ENCODE data around the gene GPBP1L1.
"Not testable (repeated sequence)": the region's sequence is repeated elsewhere in the genome, so short reads cannot be mapped to it uniquely, and the experiment has no call there.

The GPBP1L1 gene

GRCh38 chr1:45686288-45687013, at the start of gene GPBP1L1:
Gene GPBP1L1 (minus strand): TSS chr1:45686533. CDS start chr1:45659087, 27,446 bp downstream.
- TF ChIP-seq, protein P1, sequence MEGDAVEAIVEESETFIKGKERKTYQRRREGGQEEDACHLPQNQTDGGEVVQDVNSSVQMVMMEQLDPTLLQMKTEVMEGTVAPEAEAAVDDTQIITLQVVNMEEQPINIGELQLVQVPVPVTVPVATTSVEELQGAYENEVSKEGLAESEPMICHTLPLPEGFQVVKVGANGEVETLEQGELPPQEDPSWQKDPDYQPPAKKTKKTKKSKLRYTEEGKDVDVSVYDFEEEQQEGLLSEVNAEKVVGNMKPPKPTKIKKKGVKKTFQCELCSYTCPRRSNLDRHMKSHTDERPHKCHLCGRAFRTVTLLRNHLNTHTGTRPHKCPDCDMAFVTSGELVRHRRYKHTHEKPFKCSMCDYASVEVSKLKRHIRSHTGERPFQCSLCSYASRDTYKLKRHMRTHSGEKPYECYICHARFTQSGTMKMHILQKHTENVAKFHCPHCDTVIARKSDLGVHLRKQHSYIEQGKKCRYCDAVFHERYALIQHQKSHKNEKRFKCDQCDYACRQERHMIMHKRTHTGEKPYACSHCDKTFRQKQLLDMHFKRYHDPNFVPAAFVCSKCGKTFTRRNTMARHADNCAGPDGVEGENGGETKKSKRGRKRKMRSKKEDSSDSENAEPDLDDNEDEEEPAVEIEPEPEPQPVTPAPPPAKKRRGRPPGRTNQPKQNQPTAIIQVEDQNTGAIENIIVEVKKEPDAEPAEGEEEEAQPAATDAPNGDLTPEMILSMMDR (IDR thresholded peaks at IDR 0.05; ENCODE audit: low read depth, low read length): no peak
- Histone ChIP-seq H3K27me3 (ENCODE audit: insufficient read depth, low read depth, severe bottlenecking) (no peaks in the 10 kb centered on the region), H3K27ac (peak within 1 kb of the TSS; percentile 95), H3K9me3 (ENCODE audit: severe bottlenecking) (no peaks in the 10 kb centered on the region), H3K4me3 (ENCODE audit: low read depth, low read length) (peak within 1 kb of the TSS; percentile 66), H3K36me3 (peaks cover 9% of the 10 kb centered on the region; the same call in 1 of the 2 replicates)
- peak; percentile 98 for DNase-seq

- Histone ChIP-seq H3K27me3 (ENCODE audit: insufficient read depth, low read depth, severe bottlenecking) (no peaks in the 10 kb centered on the region), H3K4me3 (ENCODE audit: low read depth, low read length) (no peak overlapping the region), H3K36me3 (peaks cover 4% of the 10 kb centered on the region), H3K27ac (no peak overlapping the region), H3K9me3 (ENCODE audit: severe bottlenecking) (no peaks in the 10 kb centered on the region)
- TF ChIP-seq, protein P1 (IDR thresholded peaks at IDR 0.05; ENCODE audit: low read depth, low read length): no peak
- no peak for DNase-seq
Measured at GRCh38 chr1:45730780-45731319, 44.5 kb upstream of the GPBP1L1 start.

DNA sequence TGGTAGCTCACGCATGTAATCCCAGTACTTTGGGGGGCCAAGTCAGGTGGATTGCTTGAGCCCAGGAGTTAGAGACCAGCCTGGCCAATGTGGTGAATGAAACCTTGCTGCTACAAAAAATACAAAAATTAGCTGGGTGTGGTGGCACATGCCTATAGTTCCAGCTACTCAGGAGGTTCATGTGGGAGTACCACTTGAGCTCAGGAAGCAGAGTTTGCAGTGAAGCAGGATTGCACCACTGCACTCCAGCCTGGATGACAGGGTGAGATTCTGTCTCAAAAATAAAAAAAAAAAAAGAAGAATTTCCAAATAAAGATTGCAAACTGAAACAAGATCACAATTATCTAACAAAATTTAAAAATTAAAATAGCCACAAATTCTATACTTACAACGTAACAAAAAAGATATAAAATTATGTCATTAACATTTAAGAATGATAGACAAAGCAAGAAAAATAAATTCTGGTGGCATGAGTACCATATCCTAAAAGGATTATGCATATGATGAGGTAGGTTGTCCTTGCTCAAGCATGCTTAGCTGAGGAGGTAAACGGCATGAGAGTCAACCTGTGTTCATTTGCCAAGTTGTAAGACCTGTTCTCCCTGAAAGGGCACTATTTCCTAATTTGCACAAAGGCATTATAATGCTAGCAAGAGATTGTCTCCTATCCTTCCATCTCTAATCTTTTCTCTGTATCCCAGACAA, 43.9 kb upstream of the GPBP1L1 start:
- no peak overlapping the region for H3K4me3 ChIP-seq (ENCODE audit: low read depth, low read length)
- H3K27me3 ChIP-seq (ENCODE audit: insufficient read depth, low read depth, severe bottlenecking): no peaks in the 10 kb centered on the region
- TF ChIP-seq, protein P1 (IDR thresholded peaks at IDR 0.05; ENCODE audit: low read depth, low read length): no peak
- DNase-seq: no peak
- H3K9me3 ChIP-seq (ENCODE audit: severe bottlenecking): no peaks in the 10 kb centered on the region
- H3K36me3 ChIP-seq: peaks cover 4% of the 10 kb centered on the region
- no peak overlapping the region for H3K27ac ChIP-seq

- H3K9me3 ChIP-seq (ENCODE audit: severe bottlenecking); H3K27ac ChIP-seq; H3K4me3 ChIP-seq (ENCODE audit: low read depth, low read length); H3K27me3 ChIP-seq (ENCODE audit: insufficient read depth, low read depth, severe bottlenecking); H3K36me3 ChIP-seq; DNase-seq: not testable (repeated sequence)
Measured at GRCh38 chr1:45726007-45726406, 39.7 kb upstream of the GPBP1L1 start.

DNA sequence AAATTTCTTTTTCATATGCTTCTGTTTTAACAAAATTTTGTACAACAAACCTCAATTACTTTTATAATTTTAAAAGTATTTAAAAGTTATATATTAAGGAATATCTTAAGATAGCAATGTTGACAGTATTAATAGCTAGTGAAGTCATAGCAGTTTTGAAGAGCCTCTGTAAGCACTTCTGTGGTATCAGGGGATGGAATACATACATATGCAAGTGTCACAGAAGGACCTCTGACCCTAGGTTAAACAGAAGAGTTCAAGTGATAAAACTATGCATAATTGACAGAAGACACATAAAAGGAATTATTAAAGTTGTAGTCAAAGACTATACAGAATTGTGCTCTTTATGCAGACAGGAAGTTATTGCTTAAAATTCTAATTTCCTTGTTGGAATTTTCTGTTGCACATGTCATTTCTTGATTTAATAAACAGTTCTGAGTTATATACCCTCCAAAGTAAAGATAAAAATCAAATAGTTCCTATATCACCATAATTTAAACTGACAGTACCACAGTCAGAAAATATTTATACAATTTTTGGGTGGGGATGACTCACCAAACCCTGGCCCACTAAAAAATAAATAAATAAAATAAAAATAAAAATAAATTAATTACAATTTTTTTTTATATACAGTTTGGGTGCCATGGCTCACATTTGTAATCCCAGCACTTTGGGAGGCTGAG, 37.1 kb upstream of the GPBP1L1 start:
- no peak overlapping the region for H3K4me3 ChIP-seq (ENCODE audit: low read depth, low read length)
- no peak for DNase-seq
- H3K27me3 ChIP-seq (ENCODE audit: insufficient read depth, low read depth, severe bottlenecking): no peaks in the 10 kb centered on the region
- no peaks in the 10 kb centered on the region for H3K9me3 ChIP-seq (ENCODE audit: severe bottlenecking)
- TF ChIP-seq, protein P1 (IDR thresholded peaks at IDR 0.05; ENCODE audit: low read depth, low read length): no peak
- no peak overlapping the region for H3K27ac ChIP-seq
- H3K36me3 ChIP-seq: peaks cover 4% of the 10 kb centered on the region; the same call in 1 of the 2 replicates

DNA sequence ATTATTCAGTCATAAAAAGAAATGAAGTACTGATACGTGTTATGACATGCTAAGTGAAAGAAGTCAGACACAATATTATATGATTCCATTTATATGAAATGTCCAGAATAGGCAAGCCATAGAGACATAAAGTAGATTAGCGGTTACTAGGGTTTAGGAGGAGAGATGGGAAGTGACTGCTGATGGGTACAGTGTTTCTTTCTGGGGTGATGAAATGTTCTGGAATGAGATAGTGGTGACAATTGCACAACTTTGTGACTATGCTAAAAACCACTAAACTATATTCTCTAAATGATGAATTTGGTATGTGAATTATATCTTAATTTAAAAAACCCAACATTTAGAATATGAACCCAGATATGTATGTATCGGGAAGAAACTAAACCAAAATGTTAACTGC, 36.5 kb upstream of the GPBP1L1 start:
- Histone ChIP-seq H3K27ac (no peak overlapping the region), H3K27me3 (ENCODE audit: insufficient read depth, low read depth, severe bottlenecking) (no peaks in the 10 kb centered on the region), H3K9me3 (ENCODE audit: severe bottlenecking) (no peaks in the 10 kb centered on the region), H3K4me3 (ENCODE audit: low read depth, low read length) (no peak overlapping the region), H3K36me3 (peaks cover 4% of the 10 kb centered on the region; the same call in 1 of the 2 replicates)
- TF ChIP-seq, protein P1 (IDR thresholded peaks at IDR 0.05; ENCODE audit: low read depth, low read length): no peak
- no peak for DNase-seq

All from WERI-Rb-1 (cell line).